Measurements from ENCODE around the gene MRFAP1L1. TPM values are rescaled to one million over a fixed set of nuclear protein-coding genes. Genes with fewer than 3 reads are reported as not detected.

MRFAP1L1 gene
- polyA plus RNA-seq, 1 donor from 2014 or later, result 438 TPM

DNA sequence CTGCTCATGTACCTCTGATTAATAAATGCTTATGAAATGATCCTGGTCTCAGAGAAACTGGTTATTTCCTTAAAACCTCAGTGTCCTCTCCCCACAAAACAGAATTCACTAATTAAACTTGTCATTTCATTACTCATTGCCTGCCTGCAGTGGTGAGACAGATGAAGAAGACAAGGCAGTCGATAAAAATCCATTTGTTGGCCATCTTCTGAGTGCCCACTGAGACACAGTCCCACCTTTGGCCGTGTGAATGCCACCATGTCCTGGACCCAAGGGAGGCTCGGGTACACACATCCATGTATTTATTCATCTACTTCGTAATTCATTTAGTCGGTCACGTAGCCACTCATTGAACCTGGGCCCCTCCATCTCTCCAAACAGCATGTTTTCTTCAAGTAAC lies 12.5 kb downstream of the MRFAP1L1 start:
- no peak overlapping the region for H3K9ac ChIP-seq (ENCODE audit: low read length)
- no peaks in the 10 kb centered on the region for H4K20me1 ChIP-seq (ENCODE audit: insufficient read depth)
- H3F3A ChIP-seq (ENCODE audit: insufficient read depth, low read length, poor library complexity, severe bottlenecking), result no peaks in the 10 kb centered on the region
- TF ChIP-seq SMC3 (conservative IDR thresholded peaks at IDR 0.05; ENCODE audit: poor library complexity), result no peak
- TF ChIP-seq, protein P1, sequence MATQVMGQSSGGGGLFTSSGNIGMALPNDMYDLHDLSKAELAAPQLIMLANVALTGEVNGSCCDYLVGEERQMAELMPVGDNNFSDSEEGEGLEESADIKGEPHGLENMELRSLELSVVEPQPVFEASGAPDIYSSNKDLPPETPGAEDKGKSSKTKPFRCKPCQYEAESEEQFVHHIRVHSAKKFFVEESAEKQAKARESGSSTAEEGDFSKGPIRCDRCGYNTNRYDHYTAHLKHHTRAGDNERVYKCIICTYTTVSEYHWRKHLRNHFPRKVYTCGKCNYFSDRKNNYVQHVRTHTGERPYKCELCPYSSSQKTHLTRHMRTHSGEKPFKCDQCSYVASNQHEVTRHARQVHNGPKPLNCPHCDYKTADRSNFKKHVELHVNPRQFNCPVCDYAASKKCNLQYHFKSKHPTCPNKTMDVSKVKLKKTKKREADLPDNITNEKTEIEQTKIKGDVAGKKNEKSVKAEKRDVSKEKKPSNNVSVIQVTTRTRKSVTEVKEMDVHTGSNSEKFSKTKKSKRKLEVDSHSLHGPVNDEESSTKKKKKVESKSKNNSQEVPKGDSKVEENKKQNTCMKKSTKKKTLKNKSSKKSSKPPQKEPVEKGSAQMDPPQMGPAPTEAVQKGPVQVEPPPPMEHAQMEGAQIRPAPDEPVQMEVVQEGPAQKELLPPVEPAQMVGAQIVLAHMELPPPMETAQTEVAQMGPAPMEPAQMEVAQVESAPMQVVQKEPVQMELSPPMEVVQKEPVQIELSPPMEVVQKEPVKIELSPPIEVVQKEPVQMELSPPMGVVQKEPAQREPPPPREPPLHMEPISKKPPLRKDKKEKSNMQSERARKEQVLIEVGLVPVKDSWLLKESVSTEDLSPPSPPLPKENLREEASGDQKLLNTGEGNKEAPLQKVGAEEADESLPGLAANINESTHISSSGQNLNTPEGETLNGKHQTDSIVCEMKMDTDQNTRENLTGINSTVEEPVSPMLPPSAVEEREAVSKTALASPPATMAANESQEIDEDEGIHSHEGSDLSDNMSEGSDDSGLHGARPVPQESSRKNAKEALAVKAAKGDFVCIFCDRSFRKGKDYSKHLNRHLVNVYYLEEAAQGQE (IDR thresholded peaks at IDR 0.05; ENCODE audit: borderline replicate concordance), result no peak
- no peak for TF ChIP-seq EP300 (conservative IDR thresholded peaks at IDR 0.05; ENCODE audit: poor library complexity, severe bottlenecking)
- no peak for TF ChIP-seq RAD21 (conservative IDR thresholded peaks at IDR 0.05)
- no peak for TF ChIP-seq POLR2AphosphoS5 (IDR thresholded peaks at IDR 0.05)
- TF ChIP-seq TAF1 (IDR thresholded peaks at IDR 0.05; ENCODE audit: low read depth), result no peak
- TF ChIP-seq MXI1 (conservative IDR thresholded peaks at IDR 0.05; ENCODE audit: poor library complexity, severe bottlenecking), result no peak
- TF ChIP-seq EZH2 (IDR thresholded peaks at IDR 0.05; ENCODE audit: borderline replicate concordance, insufficient read depth, low read length, poor library complexity, severe bottlenecking), result no peak
- TF ChIP-seq, protein P2, sequence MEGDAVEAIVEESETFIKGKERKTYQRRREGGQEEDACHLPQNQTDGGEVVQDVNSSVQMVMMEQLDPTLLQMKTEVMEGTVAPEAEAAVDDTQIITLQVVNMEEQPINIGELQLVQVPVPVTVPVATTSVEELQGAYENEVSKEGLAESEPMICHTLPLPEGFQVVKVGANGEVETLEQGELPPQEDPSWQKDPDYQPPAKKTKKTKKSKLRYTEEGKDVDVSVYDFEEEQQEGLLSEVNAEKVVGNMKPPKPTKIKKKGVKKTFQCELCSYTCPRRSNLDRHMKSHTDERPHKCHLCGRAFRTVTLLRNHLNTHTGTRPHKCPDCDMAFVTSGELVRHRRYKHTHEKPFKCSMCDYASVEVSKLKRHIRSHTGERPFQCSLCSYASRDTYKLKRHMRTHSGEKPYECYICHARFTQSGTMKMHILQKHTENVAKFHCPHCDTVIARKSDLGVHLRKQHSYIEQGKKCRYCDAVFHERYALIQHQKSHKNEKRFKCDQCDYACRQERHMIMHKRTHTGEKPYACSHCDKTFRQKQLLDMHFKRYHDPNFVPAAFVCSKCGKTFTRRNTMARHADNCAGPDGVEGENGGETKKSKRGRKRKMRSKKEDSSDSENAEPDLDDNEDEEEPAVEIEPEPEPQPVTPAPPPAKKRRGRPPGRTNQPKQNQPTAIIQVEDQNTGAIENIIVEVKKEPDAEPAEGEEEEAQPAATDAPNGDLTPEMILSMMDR (IDR thresholded peaks at IDR 0.05; ENCODE audit: poor library complexity, severe bottlenecking), result no peak
- no peak overlapping the region for H2AFZ ChIP-seq (ENCODE audit: low read depth, low read length)
- no peaks in the 10 kb centered on the region for H3K9me2 ChIP-seq (ENCODE audit: insufficient read depth, low read length)
- H3K9me3 ChIP-seq (ENCODE audit: low read length), result no peaks in the 10 kb centered on the region
- H3K4me2 ChIP-seq (ENCODE audit: low read length), result no peak overlapping the region
- H3K79me2 ChIP-seq (replicated peaks; ENCODE audit: insufficient read depth, low read length), result no peaks in the 10 kb centered on the region
- no peak overlapping the region for H3K27ac ChIP-seq (ENCODE audit: low read length)
- H3K36me3 ChIP-seq (ENCODE audit: insufficient read depth, low read length), result no peaks in the 10 kb centered on the region
- no peaks in the 10 kb centered on the region for H3K27me3 ChIP-seq (ENCODE audit: insufficient read depth, low read depth, low read length)
- no peak overlapping the region for H3K4me3 ChIP-seq (ENCODE audit: low read length)

DNA sequence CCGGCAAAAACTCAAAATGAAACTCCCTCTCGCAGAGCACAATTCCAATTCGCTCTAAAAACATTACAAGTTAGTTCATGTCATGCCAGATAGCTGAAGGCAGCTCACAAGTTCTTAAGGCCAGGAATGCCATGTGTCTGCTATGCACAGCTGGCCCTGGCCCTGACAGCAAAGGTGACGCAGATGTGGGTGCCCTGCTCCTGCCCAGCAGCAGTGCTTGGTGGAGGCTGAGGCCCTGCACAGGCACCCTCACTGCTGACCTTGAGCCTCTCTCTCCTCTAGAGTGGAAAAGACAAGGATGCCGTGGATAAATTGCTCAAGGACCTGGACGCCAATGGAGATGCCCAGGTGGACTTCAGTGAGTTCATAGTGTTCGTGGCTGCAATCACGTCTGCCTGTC lies 13.1 kb downstream of the MRFAP1L1 start:
- Histone ChIP-seq H3K9me2 (ENCODE audit: insufficient read depth, low read length) (no peaks in the 10 kb centered on the region), H2AFZ (ENCODE audit: low read depth, low read length) (no peak overlapping the region), H3K36me3 (ENCODE audit: insufficient read depth, low read length) (no peaks in the 10 kb centered on the region), H3F3A (ENCODE audit: insufficient read depth, low read length, poor library complexity, severe bottlenecking) (no peaks in the 10 kb centered on the region), H3K4me3 (ENCODE audit: low read length) (no peak overlapping the region), H3K27me3 (ENCODE audit: insufficient read depth, low read depth, low read length) (no peaks in the 10 kb centered on the region), H3K79me2 (replicated peaks; ENCODE audit: insufficient read depth, low read length) (no peaks in the 10 kb centered on the region), H3K4me2 (ENCODE audit: low read length) (no peak overlapping the region), H4K20me1 (ENCODE audit: insufficient read depth) (no peaks in the 10 kb centered on the region), H3K9ac (ENCODE audit: low read length) (no peak overlapping the region), H3K27ac (ENCODE audit: low read length) (no peak overlapping the region), H3K9me3 (ENCODE audit: low read length) (no peaks in the 10 kb centered on the region)
- TF ChIP-seq EZH2 (IDR thresholded peaks at IDR 0.05; ENCODE audit: borderline replicate concordance, insufficient read depth, low read length, poor library complexity, severe bottlenecking), result no peak
- TF ChIP-seq POLR2AphosphoS5 (IDR thresholded peaks at IDR 0.05), result no peak
- TF ChIP-seq EP300 (conservative IDR thresholded peaks at IDR 0.05; ENCODE audit: poor library complexity, severe bottlenecking), result no peak
- TF ChIP-seq, protein P2 (IDR thresholded peaks at IDR 0.05; ENCODE audit: poor library complexity, severe bottlenecking), result no peak
- no peak for TF ChIP-seq RAD21 (conservative IDR thresholded peaks at IDR 0.05)
- no peak for TF ChIP-seq MXI1 (conservative IDR thresholded peaks at IDR 0.05; ENCODE audit: poor library complexity, severe bottlenecking)
- no peak for TF ChIP-seq SMC3 (conservative IDR thresholded peaks at IDR 0.05; ENCODE audit: poor library complexity)
- TF ChIP-seq, protein P1 (IDR thresholded peaks at IDR 0.05; ENCODE audit: borderline replicate concordance), result no peak
- TF ChIP-seq TAF1 (IDR thresholded peaks at IDR 0.05; ENCODE audit: low read depth), result no peak
